Testis (tissue), 3 donors: Measurements from ENCODE around the gene ZBTB21. TPM values are rescaled to one million over a fixed set of nuclear protein-coding genes. Genes with fewer than 3 reads are reported as not detected.

Source experiments
- DNase-seq: peaks from one replicate; pipeline ENCODE4 v3.0.0-alpha.2; 2019
- H3K27ac ChIP-seq, 2 donors: fragments of 200-600 bp; sonication (generic); one replicate each; pipeline ENCODE4 v1.5.1; 2019
- H3K27me3 ChIP-seq: fragments of 200-600 bp; sonication (generic); one replicate; pipeline ENCODE4 v1.5.1; 2019
- H3K36me3 ChIP-seq: fragments of 200-600 bp; sonication (generic); one replicate; pipeline ENCODE4 v1.5.1; 2017; ENCODE audit warnings: low read depth; ENCODE audit errors: missing control alignments
- H3K4me1 ChIP-seq: fragments of 200-600 bp; sonication (generic); one replicate; pipeline ENCODE4 v1.5.1; 2019
- H3K4me3 ChIP-seq, 2 donors: fragments of 200-600 bp; sonication (generic); one replicate each; pipeline ENCODE4 v1.5.1; 2017 to 2019
- H3K9me3 ChIP-seq: fragments of 200-600 bp; sonication (generic); one replicate; pipeline ENCODE4 v1.5.1; 2017
- POLR2A ChIP-seq: fragments of 450-650 bp; IDR thresholded peaks from one replicate; pipeline ENCODE4 v1.6.1; 2017; ENCODE audit warnings: antibody characterized with exemption, mild to moderate bottlenecking, moderate library complexity
- WGBS, 2 donors: methylation state at CpG; one replicate each; pipeline ENCODE4 v1.1.5; 2018; 5-methylcytosine and 5-hydroxymethylcytosine counted together
- intact Hi-C: fragments of 100-400 bp; cut with DNase I; formaldehyde crosslinking; loops from one replicate; pipeline ENCODE4 v1.15.1; 2023; ENCODE audit warnings: low total_unique reads
- polyA plus RNA-seq: library from polyadenylated mRNA; stranded (reverse); fragments of 350-450 nt; fragmentation: Illumina TruSeq; extraction: RNeasy Lipid Tissue Mini Kit (QIAGEN cat#74804); gene quantifications from one replicate; pipeline ENCODE4 v1.2.3, GENCODE V29; 2014; ENCODE audit warnings: low read depth, low replicate concordance; ENCODE audit not compliant: insufficient read depth
- total RNA-seq, 2 donors: library from RNA; depleted of rRNA; stranded (reverse); fragments of >200 nt; gene quantifications; one replicate each; pipeline ENCODE4 v1.2.3, GENCODE V29; 2016
- TF ChIP-seq, protein P1 (sequence below), 3 experiments: fragments of 450-650 bp in 2 of 3; fragments of 200-600 bp in 1 of 3; sonication (generic) in 1 of 3; IDR thresholded peaks; one replicate each; pipeline ENCODE4 v1.5.1; 2016 to 2019; ENCODE audit warnings: antibody characterized with exemption in 3 of 3, mild to moderate bottlenecking in 2 of 3, moderate library complexity in 1 of 3

Gene ZBTB21
- total and polyA plus RNA-seq, 3 donors from 2014 or later: 18.1 to 30.9 (median 26.3) TPM

DNA sequence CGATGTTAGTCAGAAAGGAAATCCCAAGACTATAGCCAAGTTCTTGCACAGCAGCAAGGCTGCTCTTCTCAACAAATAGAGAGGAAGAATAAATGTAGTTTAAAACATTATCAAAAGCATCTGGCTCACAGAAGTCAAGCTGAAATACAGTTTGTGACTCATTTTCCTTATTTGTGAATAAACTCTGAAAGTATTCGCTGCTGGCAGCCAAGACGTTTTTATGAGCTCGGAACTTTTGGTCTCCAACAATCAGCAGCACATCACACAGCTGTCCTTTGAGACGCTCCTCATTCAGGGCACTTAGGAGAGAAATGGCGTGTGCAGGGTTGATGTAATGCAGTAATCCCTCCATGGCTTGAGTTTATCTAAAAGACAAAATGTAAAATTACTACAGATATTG is 16.4 kb downstream of the ZBTB21 start:
- DNase-seq: no peak
- H3K4me3 ChIP-seq: no peak overlapping the region
- intact Hi-C loops: no loop called here
- TF ChIP-seq, protein P1, sequence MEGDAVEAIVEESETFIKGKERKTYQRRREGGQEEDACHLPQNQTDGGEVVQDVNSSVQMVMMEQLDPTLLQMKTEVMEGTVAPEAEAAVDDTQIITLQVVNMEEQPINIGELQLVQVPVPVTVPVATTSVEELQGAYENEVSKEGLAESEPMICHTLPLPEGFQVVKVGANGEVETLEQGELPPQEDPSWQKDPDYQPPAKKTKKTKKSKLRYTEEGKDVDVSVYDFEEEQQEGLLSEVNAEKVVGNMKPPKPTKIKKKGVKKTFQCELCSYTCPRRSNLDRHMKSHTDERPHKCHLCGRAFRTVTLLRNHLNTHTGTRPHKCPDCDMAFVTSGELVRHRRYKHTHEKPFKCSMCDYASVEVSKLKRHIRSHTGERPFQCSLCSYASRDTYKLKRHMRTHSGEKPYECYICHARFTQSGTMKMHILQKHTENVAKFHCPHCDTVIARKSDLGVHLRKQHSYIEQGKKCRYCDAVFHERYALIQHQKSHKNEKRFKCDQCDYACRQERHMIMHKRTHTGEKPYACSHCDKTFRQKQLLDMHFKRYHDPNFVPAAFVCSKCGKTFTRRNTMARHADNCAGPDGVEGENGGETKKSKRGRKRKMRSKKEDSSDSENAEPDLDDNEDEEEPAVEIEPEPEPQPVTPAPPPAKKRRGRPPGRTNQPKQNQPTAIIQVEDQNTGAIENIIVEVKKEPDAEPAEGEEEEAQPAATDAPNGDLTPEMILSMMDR (IDR thresholded peaks at IDR 0.05): no peak
- no peak for TF ChIP-seq POLR2A
- no peaks in the 10 kb centered on the region for H3K9me3 ChIP-seq
- no peaks in the 10 kb centered on the region for H3K4me1 ChIP-seq
- WGBS, 2 donors: 84 to 93% methylated on average over 6 of the region's 6 CpGs
- H3K27me3 ChIP-seq: no peaks in the 10 kb centered on the region
- H3K36me3 ChIP-seq: no peaks in the 10 kb centered on the region
- H3K27ac ChIP-seq: no peak overlapping the region

DNA sequence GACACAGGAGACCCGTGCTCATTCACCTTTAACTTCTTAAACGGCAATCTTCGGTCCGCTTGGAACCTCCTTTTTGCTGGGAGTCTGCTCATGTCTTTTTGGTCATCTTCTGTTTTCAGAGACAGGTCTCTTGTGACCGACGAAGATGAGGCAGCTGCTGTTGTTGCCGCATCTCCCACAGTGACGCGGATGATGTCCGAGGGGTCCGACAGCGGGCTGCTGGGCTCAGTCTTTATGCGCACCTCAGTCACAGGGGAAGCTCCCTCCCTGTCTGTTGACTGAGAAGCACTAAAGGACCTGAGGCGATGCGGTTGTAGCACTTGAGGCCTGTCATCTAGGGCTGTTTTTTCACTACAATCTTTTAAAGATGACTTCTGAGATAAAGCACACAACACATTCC is 17.6 kb downstream of the ZBTB21 start:
- TF ChIP-seq, protein P1 (IDR thresholded peaks at IDR 0.05): no peak
- TF ChIP-seq POLR2A: no peak
- 98% methylated on average over 15 of the region's 15 CpGs for WGBS, 2 donors
- no peaks in the 10 kb centered on the region for H3K36me3 ChIP-seq

DNA sequence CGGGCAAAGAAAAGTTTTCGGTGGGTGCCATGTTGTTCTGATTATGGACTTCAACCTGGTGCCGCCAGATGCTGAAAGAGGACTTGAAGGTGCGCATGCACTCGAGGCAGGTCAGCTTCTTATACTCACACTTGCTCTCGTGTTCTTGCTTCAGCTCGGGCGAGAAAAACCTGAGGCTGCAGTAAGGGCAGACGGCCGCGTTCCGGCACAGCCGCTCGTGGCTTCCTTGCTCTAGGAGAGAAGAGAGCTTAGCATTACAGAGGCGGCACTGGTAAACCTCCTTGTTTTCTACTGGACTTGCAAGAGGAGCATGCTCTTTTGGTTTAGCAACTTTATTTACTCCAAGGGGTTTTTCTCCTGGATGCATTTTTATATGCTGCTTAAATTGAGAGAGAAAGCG is 18.5 kb downstream of the ZBTB21 start:
- Histone ChIP-seq H3K27ac (no peak overlapping the region), H3K27me3 (no peaks in the 10 kb centered on the region), H3K4me3 (no peak overlapping the region), H3K4me1 (no peaks in the 10 kb centered on the region), H3K9me3 (no peaks in the 10 kb centered on the region), H3K36me3 (no peaks in the 10 kb centered on the region)
- TF ChIP-seq POLR2A: no peak
- TF ChIP-seq, protein P1 (IDR thresholded peaks at IDR 0.05): no peak
- no peak for DNase-seq
- WGBS, 2 donors: 96 to 100% methylated on average over 16 of the region's 16 CpGs
- intact Hi-C loops: no loop called here

More for the DNA sequence above, 17.6 kb downstream of the ZBTB21 start:
- H3K9me3 ChIP-seq: no peaks in the 10 kb centered on the region
- H3K27me3 ChIP-seq: no peaks in the 10 kb centered on the region
- H3K27ac ChIP-seq: no peak overlapping the region
- H3K4me3 ChIP-seq: no peak overlapping the region
- intact Hi-C loops: no loop called here
- no peaks in the 10 kb centered on the region for H3K4me1 ChIP-seq
- no peak for DNase-seq

DNA sequence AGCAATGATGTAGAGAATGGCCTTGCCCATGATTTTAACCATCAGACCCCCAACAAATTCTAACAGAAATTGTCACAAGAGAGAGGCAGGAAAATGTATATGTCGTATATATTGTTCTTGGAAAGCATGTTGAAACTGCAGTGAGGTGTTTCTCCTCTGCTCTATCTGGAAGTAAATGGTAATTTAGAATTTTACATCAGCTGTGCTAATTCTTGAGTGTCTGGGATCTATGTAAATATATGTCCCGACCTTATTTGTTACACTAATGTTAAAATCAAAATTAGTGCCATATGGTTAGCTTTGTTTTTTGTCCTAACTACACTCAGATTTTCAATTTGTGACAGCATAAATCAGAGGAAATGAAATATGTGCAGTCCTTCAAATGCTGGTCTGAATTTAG is 20.5 kb downstream of the ZBTB21 start:
- Histone ChIP-seq H3K4me1 (no peaks in the 10 kb centered on the region), H3K9me3 (no peaks in the 10 kb centered on the region), H3K27ac (no peak overlapping the region), H3K36me3 (no peaks in the 10 kb centered on the region), H3K27me3 (no peaks in the 10 kb centered on the region), H3K4me3 (no peak overlapping the region)
- TF ChIP-seq POLR2A: no peak
- TF ChIP-seq, protein P1 (IDR thresholded peaks at IDR 0.05): no peak
- WGBS, 2 donors: 91 to 100% methylated on average over 2 of the region's 2 CpGs
- no peak for DNase-seq
- intact Hi-C loops: no loop called here

DNA sequence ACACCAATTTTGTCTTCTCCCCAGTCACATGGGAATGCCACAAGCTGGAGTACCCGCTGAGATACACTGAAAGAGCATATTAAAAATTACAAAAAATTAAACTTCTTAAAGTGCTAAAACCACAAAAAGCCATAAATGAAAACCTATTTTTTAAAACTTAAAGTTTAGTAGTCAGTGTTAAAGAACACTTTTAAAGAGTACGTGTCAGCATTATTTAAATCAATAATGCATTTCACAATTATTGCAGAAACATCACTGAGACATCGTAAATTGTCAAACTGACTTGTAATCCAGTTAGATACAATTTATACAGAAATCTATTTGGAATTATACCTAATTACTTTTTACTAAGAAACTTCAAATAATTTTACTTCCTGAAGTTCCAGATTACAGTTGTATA is 22.9 kb downstream of the ZBTB21 start:
- Histone ChIP-seq H3K4me3 (no peak overlapping the region), H3K9me3 (no peaks in the 10 kb centered on the region), H3K27me3 (no peaks in the 10 kb centered on the region), H3K4me1 (no peaks in the 10 kb centered on the region), H3K27ac (no peak overlapping the region), H3K36me3 (no peaks in the 10 kb centered on the region)
- intact Hi-C loops: no loop called here
- WGBS, 2 donors: 88 to 90% methylated on average over 3 of the region's 3 CpGs
- TF ChIP-seq, protein P1 (IDR thresholded peaks at IDR 0.05): no peak
- no peak for TF ChIP-seq POLR2A
- no peak for DNase-seq
